ENCODE results near the gene SYT8. TPM values are rescaled to one million over a fixed set of nuclear protein-coding genes. Genes with fewer than 3 reads are reported as not detected.

The SYT8 gene
- total RNA-seq, 4 donors from 2014 or later: 2.0 TPM; not detected in 3

- Histone ChIP-seq H3K36me3 (no peaks in the 10 kb centered on the region), H3K4me3 (no peak overlapping the region), H3K27me3 (no peaks in the 10 kb centered on the region), H3K4me1 (no peaks in the 10 kb centered on the region), H3K27ac (no peak overlapping the region), H3K9me3 (no peaks in the 10 kb centered on the region)
- TF ChIP-seq, protein P1, sequence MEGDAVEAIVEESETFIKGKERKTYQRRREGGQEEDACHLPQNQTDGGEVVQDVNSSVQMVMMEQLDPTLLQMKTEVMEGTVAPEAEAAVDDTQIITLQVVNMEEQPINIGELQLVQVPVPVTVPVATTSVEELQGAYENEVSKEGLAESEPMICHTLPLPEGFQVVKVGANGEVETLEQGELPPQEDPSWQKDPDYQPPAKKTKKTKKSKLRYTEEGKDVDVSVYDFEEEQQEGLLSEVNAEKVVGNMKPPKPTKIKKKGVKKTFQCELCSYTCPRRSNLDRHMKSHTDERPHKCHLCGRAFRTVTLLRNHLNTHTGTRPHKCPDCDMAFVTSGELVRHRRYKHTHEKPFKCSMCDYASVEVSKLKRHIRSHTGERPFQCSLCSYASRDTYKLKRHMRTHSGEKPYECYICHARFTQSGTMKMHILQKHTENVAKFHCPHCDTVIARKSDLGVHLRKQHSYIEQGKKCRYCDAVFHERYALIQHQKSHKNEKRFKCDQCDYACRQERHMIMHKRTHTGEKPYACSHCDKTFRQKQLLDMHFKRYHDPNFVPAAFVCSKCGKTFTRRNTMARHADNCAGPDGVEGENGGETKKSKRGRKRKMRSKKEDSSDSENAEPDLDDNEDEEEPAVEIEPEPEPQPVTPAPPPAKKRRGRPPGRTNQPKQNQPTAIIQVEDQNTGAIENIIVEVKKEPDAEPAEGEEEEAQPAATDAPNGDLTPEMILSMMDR (IDR thresholded peaks at IDR 0.05): no peak
- no peak for TF ChIP-seq POLR2A (IDR thresholded peaks at IDR 0.05)
- no peak for DNase-seq
- intact Hi-C loops (cut with DNase I; ENCODE audit: low total_unique reads): no loop called here
These were observed 4.8 kb upstream of the SYT8 start for GRCh38 chr11:1830004-1830321.

DNA sequence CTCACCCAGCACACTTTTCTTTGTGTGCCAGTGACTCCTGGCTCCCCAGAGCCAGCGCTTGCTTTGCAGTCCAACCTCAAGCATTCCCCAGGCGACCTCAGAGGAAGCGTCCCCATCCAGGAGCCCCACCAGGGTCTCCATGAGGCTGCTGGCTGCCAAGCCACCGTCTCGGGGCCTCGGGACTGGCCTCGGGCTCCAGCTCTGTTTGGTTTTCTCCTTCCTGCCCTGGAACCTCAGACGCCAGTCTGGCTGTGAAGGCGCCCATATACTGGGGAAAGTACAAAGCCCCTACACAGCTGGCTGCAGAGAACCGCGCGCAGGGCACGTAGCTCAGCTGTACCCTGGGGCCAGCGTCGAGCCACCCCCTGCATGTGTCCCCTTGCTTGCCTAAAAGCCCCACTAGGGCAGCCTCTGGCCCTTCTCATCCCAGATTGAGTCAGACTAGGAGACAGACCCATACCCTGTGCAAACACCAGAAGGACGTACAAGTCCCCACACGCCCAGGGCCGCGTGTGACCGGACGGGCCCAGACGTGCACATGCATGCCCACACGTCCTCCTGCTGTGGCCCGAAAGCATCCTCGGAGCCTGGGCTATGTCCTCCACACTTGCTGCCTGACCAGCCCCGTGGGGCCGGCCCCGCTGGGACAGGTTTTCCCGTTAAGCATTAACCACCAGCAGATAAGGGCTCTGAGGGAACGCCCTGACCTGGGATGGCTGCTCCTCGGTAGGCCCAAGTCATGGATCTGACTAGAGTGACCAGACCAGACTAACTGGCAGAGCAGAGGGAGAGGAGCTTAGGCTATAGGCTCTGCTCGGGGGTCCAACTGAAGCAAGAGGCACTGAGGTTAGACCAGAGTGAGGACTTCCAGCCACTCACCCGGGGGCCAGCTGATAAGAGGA lies 4.2 kb upstream of the SYT8 start:
- TF ChIP-seq, protein P1 (IDR thresholded peaks at IDR 0.05): no peak
- TF ChIP-seq POLR2A (IDR thresholded peaks at IDR 0.05): no peak
- no peaks in the 10 kb centered on the region for H3K36me3 ChIP-seq
- H3K4me3 ChIP-seq: no peak overlapping the region
- no peaks in the 10 kb centered on the region for H3K4me1 ChIP-seq
- no peak overlapping the region for H3K27ac ChIP-seq
- peak in 1 of 2 donors; percentile 11 for DNase-seq
- intact Hi-C loops (cut with DNase I; ENCODE audit: low total_unique reads): no loop called here
- H3K27me3 ChIP-seq: no peaks in the 10 kb centered on the region
- no peaks in the 10 kb centered on the region for H3K9me3 ChIP-seq

GRCh38 chr11:1831338-1832210 lies 3.2 kb upstream of the SYT8 start:
- Histone ChIP-seq H3K4me1 (no peaks in the 10 kb centered on the region), H3K36me3 (no peaks in the 10 kb centered on the region), H3K27me3 (no peaks in the 10 kb centered on the region), H3K27ac (no peak overlapping the region), H3K4me3 (no peak overlapping the region), H3K9me3 (no peaks in the 10 kb centered on the region)
- no peak for TF ChIP-seq POLR2A (IDR thresholded peaks at IDR 0.05)
- TF ChIP-seq, protein P1 (IDR thresholded peaks at IDR 0.05): no peak
- intact Hi-C loops (cut with DNase I; ENCODE audit: low total_unique reads): loop anchor here (1.0 kb wide), 1 partner anchor 137 kb away; no protein-coding TSS in a partner anchor
- DNase-seq: peak in 1 of 2 donors; percentile 11

- H3K27ac ChIP-seq: no peak overlapping the region
These were observed 2.4 kb upstream of the SYT8 start for GRCh38 chr11:1832211-1832919.

More at GRCh38 chr11:1832211-1832919, 2.4 kb upstream of the SYT8 start:
- H3K36me3 ChIP-seq: no peaks in the 10 kb centered on the region
- H3K27me3 ChIP-seq: no peaks in the 10 kb centered on the region
- no peaks in the 10 kb centered on the region for H3K9me3 ChIP-seq
- intact Hi-C loops (cut with DNase I; ENCODE audit: low total_unique reads): loop anchor here (1.0 kb wide), 1 partner anchor 138 kb away; no protein-coding TSS in a partner anchor
- peak in 1 of 2 donors; percentile 55 for DNase-seq
- H3K4me1 ChIP-seq: no peaks in the 10 kb centered on the region
- no peak overlapping the region for H3K4me3 ChIP-seq
- peak in 1 of 2 donors; percentile 9 for TF ChIP-seq POLR2A (IDR thresholded peaks at IDR 0.05)
- TF ChIP-seq, protein P1 (IDR thresholded peaks at IDR 0.05): peak; percentile 90 to 99 (median 96)

All from uterus (tissue), 4 donors.